KOPT-K1 (cell line): Measurements from ENCODE around the gene COG6.

Experiments used
- H3K27ac ChIP-seq: fragments of 200-600 bp; sonication (generic); 2 replicates; pipeline ENCODE4 v1.5.1; 2016; ENCODE audit warnings: antibody characterized with exemption, mild to moderate bottlenecking, low read depth, low read length; ENCODE audit not compliant: poor library complexity, severe bottlenecking
- H3K36me3 ChIP-seq: fragments of 200-600 bp; sonication (generic); 2 replicates; pipeline ENCODE4 v1.5.1; 2017; ENCODE audit warnings: antibody characterized with exemption, mild to moderate bottlenecking, low read length, moderate library complexity; ENCODE audit not compliant: insufficient read depth
- H3K9me3 ChIP-seq: fragments of 200-600 bp; sonication (generic); 2 replicates; pipeline ENCODE4 v1.5.1; 2017; ENCODE audit warnings: antibody characterized with exemption, low read length, mild to moderate bottlenecking; ENCODE audit not compliant: insufficient read depth, poor library complexity, severe bottlenecking

The COG6 gene

DNA sequence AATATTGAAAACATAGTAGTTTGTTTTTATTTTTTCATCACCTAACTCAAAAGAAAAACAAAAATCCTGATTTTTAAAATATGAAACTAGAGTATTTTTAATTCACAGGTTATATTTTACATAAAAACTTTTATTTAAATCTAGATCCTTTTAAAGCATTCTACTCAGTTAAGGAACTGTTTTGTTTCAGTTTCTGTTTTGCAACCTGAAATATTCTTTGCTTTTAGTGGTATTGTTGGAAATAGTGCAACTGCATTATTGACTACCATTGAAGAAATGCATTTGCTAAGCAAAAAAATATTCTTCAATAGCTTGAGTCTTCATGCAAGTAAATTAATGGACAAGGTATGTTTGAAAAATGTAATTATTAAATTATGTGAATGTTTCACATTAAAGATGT is 43.8 kb downstream of the COG6 start:
- Histone ChIP-seq H3K27ac (no peak overlapping the region), H3K36me3 (no peaks in the 10 kb centered on the region), H3K9me3 (no peaks in the 10 kb centered on the region)

DNA sequence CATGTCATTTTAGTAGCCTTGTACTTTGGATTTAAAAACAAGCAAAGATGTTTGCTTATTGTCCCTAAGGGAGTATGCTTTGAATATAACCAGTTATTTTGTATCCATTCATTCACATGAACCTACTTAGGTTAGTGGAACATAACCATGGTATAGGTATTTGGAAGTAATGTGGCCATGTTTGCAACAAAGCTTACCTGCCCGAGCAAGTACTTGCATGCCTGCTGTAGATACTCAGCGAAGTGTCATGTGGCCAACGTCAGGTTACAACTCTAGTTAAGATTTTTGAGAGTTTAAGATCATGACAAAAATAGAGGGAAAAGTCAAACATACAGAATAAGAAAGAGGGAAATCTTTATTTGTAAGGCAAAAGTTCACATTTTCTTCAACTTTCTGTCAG is 57.2 kb downstream of the COG6 start:
- Histone ChIP-seq H3K36me3 (no peaks in the 10 kb centered on the region), H3K9me3 (peaks cover 20% of the 10 kb centered on the region), H3K27ac (no peak overlapping the region)

DNA sequence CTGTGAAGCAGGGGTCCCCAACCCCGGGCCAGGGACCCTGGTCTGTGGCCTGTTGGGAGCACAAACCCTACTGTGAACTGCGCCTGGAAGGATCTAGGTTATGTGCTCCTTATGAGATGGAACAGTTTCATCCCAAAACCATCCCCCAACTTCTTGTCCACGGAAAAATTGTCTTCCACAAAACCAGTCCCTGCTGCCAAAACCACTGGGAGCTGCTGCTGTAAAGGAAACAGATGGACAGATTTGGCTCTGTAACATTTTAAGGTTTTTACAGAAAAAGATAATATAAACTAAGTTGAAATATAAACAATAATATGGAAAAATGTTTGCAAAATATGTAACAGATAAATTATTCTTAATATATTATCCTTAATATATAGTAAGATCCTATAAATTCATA is 73.7 kb downstream of the COG6 start:
- H3K27ac ChIP-seq, result no peak overlapping the region
- H3K9me3 ChIP-seq, result no peaks in the 10 kb centered on the region
- H3K36me3 ChIP-seq, result peaks cover 21% of the 10 kb centered on the region; the same call in 1 of the 2 replicates

DNA sequence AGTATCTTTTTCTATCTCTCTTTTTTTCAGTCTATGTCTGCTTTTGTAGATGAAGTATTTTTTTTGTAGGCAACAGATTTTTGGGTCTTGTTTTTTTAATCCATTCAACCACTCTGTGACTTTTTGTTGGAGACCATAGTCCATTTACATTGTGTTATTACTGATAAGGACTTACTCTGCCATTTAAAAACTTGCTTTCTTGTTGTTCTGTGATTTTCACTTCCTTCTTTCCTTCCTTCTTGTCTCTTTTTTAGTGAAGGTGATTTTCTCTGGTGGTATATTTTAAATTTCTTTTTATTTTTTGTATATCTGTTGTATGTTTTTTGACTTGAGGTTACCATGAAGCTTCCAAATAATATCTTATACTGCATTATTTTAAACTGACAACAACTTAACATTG is 79.5 kb downstream of the COG6 start:
- H3K27ac ChIP-seq, result no peak overlapping the region
- H3K36me3 ChIP-seq, result peaks cover 19% of the 10 kb centered on the region
- H3K9me3 ChIP-seq, result peaks cover 6% of the 10 kb centered on the region

DNA sequence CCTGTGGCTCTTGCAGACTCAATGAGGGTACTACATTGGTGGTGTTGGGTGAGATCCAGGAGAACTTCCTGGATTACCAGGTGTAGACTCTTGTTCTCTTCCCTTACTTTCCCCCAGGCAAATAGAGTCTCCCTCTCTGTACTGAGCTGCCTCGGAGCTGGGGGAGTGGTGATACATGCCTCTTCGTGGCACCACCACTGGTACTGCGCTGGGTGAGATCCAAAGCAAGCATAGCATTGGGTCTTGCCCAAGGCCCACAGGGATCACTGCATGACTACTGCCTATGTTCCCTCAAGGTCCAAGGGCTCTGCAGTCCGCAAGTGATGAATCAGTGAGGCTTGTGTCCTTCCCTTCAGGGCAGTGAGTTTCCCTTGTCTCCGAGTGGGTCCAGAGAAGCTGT is 81.6 kb downstream of the COG6 start:
- H3K36me3 ChIP-seq, result peaks cover 15% of the 10 kb centered on the region
- peaks cover 6% of the 10 kb centered on the region for H3K9me3 ChIP-seq
- no peak overlapping the region for H3K27ac ChIP-seq

DNA sequence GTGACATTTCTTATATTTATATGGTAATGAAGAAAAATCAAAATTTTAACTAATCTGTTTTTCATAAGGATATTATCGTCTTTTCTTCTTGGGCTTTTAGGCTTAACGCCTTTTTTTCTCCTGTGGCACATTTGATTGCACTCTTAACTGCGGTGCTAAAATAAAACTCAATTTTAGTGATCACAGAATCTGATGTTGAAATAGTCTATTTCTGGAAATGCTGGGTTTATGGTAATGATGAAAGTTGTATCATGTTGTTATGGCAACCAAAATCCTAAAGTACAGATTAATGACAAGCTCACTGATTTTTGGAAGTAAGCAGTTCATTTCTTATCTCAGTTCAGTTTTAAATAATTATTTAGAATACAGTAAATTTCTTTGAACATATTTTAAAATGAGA is 85.3 kb downstream of the COG6 start:
- no peak overlapping the region for H3K27ac ChIP-seq
- peaks cover 6% of the 10 kb centered on the region for H3K9me3 ChIP-seq
- H3K36me3 ChIP-seq, result peaks cover 12% of the 10 kb centered on the region; the same call in 1 of the 2 replicates

DNA sequence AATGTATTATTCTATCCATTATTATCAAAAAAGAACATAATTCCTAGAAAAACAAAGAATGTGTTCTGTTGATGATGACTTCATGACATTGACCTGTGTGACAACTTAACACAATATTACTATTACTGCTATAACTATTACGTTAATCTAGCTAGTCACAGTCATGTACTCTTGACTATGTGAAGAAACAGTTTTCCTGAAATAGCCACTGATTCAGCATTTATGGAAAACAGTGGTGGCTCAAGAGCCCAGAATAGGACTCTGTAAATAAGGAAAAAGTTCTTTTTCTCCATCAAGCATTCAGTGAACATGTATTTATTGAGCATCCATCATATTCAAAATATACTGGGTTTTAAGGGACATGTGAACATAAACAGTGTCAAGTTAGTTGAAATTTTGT is 93.5 kb downstream of the COG6 start:
- Histone ChIP-seq H3K27ac (no peak overlapping the region), H3K36me3 (no peaks in the 10 kb centered on the region), H3K9me3 (no peaks in the 10 kb centered on the region)

DNA sequence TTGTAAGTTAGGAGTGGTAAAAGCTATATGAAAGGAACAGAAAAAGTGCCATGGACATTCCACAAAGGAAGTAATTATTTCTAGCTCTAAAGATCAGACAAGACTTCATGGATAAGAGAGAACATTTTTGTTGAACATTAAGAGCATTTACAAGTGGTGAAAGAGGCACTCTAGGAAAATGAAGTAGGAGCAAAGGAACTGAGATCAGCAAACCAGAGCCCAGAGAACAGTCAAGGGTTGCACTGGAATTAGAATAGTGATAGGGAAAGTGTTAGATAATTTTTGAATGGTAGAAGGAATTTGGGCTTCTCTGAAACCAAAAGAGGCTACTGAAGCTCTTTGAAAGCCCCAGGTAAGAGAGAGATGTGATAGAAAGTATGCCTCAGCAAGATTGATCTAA is 94.1 kb downstream of the COG6 start:
- no peak overlapping the region for H3K27ac ChIP-seq
- no peaks in the 10 kb centered on the region for H3K9me3 ChIP-seq

DNA sequence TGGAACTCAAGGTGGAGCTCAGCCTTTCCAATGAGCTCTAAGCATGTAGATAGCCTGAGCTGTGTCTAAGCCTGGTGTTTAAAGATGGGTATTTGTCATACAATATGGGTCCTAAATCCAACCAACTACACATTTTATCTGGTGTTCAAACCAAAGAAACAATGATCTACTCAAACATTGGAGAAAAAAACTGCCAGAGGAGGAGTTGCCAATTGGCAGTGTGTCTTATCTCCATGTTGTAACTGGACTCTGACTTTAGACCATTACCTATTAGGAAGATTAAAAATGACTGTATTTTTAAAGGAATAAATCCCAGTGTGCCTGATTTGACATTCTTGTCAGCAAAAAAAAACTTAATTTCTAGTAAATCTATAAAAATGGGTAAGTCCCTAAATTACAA is 96.3 kb downstream of the COG6 start:
- Histone ChIP-seq H3K36me3 (no peaks in the 10 kb centered on the region), H3K27ac (no peak overlapping the region), H3K9me3 (no peaks in the 10 kb centered on the region)

More for the DNA sequence above, 94.1 kb downstream of the COG6 start:
- no peaks in the 10 kb centered on the region for H3K36me3 ChIP-seq

DNA sequence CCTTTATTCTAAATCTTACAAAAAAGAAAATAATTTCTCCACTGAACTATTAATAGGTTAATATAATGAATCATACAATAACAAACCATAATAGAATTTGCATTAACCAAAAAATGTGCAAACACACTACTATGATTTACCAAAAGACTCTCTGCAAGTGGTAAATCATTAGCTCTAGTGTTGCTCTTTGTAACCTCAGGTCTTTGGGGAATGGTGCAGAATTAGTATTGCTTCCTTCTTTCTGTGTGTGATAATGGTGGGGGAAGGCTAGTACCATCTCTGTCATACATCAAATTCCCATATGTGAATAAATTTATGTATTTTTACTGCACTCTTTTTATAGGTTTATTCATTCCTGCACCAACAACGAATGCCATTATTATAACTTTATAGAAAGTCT is 105.1 kb downstream of the COG6 start:
- no peaks in the 10 kb centered on the region for H3K9me3 ChIP-seq
- no peak overlapping the region for H3K27ac ChIP-seq
- no peaks in the 10 kb centered on the region for H3K36me3 ChIP-seq

DNA sequence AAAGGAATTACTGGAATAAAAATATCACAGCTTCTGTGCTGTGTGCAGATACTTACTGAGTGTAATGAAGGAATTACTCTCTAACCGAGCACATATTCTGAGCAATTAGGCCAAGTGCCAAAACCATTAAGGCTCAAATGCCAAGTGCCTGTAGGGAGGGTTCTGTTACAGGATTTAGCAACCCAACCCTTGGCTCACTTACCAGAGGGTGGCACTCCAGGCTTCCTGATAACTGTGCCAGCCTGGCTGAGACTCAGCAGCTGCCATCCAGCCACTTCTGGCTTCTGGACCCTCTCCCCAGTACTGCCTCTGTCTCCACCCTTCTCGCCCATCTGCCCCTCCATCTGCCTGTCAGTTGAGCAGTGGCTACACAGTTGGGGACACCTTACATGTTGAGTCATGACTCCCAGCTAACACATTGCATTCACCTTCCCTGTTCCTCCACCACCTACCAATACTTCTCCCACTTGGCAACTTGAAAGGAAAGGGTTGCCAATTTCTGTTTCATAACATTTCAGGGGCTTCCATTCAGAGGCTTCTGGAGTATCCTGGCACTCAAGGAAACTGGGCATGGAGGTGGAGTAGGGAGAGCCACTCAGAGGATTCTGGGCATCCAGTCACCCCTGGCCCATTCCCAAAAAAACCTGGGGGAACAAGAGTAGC is 110.5 kb downstream of the COG6 start:
- Histone ChIP-seq H3K36me3 (no peaks in the 10 kb centered on the region), H3K9me3 (no peaks in the 10 kb centered on the region), H3K27ac (no peak overlapping the region)

DNA sequence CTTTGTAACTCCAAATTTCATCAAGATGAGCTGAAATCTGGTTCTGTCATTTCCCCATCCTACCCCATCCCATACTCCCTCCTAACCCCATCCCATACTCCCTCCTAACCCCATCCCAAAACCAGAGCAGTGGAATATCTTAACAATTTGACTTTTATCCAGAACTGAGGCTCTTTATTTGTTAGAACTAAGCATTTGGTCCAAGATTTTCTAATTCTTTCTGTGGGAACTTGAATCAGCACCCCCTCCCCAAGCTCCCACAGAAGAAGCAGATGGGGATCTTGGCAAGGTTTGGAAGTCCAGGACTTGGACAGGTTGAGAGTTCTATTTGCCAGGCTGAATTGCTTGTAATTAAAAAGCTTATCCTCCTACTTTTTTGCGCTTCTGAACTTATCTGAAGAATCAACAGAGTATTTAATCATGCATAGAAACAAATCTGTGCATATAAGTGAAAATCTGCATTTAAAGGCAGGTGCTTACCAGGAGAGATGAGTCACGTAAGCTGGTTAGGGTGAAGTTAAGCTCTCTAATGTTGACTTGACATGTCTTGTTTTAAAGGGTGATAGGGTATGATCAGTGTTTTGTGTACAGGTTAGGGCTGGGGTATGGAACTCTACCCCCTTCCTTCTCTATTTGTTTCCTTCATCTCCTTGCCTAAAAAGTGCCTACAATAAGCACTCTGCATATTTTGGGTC is 111.1 kb downstream of the COG6 start:
- H3K27ac ChIP-seq, result no peak overlapping the region
- no peaks in the 10 kb centered on the region for H3K36me3 ChIP-seq
- no peaks in the 10 kb centered on the region for H3K9me3 ChIP-seq

DNA sequence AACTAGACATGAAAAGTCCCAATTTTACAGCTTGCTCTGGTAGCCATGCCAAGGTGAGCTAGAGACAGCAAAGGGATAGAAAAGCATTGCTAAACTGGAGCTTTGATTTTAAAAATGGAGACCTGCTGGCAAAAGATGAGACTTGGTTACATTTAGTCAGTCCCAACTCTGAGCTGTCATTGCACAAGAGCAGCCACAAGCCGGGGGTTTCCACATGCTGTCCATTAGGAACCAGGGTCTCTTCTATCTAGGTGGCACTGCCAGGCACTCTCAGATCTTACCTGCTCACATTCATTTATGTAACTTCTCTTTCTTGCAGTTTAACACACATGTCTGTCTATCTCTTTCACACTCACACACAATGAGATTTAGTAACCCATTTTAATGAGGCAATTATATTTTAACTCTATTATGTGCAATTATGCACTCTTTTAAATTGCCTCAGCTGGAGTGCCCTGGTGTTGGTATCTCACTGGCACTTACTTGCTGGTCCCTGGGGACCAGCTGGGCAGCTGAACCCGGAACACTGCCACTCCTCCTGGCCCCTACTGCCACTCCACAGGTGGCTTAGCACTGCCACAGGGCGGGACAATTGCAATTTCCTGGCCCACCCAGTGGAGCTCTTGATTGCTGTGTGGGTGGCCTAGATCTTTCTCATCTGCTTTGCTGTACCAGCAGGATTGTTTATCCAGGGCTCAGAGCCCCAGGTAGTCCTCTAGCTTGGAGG is 112.5 kb downstream of the COG6 start:
- H3K36me3 ChIP-seq, result no peaks in the 10 kb centered on the region
- no peak overlapping the region for H3K27ac ChIP-seq
- no peaks in the 10 kb centered on the region for H3K9me3 ChIP-seq

DNA sequence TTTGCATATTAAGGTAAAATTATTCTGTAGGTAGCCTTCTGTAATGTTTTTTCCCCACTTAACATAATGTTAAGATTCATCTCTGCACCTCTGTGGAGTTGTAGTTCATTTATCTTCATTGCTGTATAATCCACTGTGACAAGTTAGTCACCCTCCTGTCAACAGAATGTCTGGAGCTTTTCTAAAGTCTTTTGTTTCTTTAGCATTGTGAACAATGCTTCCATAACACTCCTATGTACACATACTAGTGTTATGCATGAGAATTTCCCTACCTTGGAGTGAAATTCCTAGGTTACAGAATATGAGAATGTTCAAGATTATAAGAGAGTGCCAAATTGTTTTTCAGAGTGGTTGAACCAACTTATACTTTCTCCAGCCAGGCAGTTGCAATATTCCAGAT is 113.5 kb downstream of the COG6 start:
- H3K36me3 ChIP-seq, result no peaks in the 10 kb centered on the region
- no peaks in the 10 kb centered on the region for H3K9me3 ChIP-seq
- no peak overlapping the region for H3K27ac ChIP-seq

DNA sequence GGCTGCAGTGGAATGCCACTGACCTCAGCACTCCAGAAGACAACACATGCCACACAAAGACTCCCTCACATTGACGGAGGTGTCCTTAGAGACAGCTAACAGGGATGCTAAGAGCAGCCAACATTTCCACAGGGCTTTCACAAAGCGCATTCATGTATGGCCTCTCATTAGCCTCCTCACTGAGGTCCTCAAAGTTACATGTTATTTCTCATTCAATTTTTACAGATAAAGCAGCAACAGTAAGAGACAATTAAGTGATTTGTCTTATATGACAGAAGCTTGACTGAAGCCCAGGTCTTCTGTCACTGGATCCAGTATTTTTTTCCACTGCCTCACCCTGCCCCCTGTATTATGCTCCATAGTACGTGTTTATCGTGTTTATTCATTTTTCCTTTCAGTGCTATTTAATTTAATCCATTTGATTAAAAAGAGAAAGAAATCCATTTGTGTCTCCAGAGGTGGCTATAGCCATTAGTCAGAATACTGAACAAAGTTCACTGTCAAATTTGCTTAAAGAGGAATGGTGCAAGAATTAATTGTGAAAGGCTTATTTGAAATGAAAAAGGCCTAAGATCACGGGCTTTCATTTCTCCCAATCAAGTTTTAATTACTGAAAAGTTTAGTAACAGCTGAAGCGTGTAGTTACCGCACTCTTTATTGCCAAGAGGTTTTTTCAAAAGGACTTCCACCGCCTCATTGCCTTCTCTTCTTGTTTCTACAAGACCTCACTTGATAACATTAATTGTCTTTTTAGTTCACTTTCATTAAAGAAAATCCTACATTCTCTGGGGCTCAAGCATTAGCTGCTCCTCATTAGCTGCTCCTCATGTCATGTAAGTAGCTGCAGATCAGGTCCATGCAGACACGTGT is 115.0 kb downstream of the COG6 start:
- Histone ChIP-seq H3K9me3 (no peaks in the 10 kb centered on the region), H3K27ac (no peak overlapping the region), H3K36me3 (no peaks in the 10 kb centered on the region)
